ENCODE results near the gene FAM78B.

Gene FAM78B, protein sequence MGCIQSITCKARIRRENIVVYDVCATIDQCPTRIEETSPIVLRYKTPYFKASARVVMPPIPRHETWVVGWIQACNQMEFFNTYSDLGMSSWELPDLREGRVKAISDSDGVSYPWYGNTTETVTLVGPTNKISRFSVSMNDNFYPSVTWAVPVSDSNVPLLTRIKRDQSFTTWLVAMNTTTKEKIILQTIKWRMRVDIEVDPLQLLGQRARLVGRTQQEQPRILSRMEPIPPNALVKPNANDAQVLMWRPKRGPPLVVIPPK

DNA sequence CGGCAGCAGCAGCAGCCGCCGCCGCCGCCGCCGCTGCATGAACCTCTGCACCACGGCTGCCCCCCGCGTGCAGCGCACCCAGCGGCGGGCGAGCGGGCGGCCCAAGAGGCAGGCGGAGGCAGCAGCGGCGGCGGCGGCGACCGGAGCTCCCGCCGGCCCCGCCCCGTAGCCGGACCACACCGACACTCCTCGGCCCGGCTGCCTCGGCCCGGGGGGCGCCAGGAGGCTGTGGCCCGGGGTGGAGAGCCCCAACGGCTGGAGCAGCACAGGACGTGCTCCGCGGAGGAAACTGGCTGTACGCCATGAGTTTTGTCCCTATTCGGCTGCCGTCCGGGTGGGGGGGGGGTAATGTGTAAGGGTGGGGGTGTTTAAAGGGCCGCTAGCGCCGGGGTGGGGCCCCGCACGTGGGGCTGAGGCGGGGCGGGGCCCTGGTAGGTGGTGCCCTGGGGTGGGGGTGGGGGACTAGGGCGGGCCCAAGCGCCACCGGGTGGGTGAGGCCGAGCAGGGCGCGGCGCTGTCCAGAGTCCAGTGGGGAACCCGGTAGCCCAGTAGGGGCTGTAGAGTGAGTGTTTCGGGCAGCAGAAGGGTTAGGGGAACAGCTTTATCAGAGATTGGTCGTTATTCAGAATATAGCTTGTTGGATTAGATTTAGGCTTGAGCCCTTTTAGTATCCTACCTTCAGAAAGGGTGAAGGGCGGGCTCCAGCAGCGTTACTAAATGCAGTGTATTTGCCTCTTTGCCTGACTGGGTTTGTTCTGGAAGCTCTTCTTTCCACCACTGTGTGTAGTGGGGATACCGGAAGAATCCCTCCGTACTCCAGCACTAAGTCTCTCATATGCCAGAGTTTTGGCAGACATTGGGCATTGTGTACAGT is at the start of gene FAM78B:
Gene FAM78B (minus strand): TSS at position 304 of the 874 bp plus-strand sequence. CDS start 753 bp downstream, outside the sequence.
- DNase-seq (ENCODE audit: low spot score) = peak; percentile 71

DNA sequence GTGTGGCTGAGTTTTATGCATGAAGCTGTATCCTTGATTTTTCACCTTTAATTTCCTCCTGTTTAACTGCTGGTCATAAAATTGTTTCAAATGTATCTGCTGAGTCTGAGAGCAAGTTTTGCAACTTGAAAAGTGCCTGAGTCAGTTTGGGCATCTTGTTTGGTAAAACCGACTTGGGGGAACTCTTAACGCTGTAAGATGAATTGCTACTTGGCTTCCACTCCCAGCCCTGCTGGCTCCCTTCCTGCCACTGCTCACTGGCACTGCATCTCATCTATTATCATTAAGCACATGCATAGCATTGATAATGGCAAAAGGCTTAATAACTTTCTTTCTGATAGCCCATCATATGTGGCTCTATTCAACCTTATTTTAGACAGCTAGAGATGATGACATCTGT is 35.7 kb upstream of the FAM78B start:
- DNase-seq (ENCODE audit: low spot score) = no peak

DNA sequence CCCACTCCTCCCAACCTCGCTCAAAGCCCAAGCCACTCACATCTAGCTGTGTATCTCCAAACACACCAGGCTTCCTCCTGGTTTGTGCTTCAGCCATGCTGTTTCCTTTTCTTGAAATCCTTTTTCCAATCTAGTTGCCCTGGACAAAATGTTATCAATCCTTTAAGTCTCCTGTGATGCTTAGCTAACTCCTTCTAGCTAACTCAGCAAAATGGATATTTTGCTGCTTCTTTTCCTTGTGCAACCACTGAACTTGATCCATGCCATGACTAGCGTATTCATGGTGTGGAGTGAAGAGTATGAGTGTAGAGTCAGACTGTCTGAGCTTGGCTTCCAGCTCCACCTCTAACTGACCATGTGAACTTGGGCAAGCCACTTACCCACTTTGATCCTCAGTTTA is 33.9 kb upstream of the FAM78B start:
- no peak for DNase-seq (ENCODE audit: low spot score)

DNA sequence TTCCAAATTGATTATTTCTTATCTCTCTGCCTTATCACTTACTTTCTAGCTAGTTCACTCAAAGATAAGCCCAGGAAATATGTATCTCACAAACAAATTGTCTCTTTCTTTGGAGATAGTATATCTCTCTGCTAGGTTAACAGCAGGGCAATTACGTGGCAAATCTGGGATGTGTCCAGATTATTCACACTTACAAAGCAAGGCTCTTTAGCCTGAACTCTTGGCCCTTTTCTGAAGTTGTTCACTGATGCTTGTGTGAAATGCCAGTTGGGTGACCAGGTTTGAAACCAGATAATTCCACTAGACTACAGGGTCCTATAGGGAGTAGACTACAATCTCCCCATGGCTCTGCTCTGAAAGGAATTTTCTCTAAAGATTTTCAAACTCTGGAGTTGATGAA is 30.8 kb upstream of the FAM78B start:
- DNase-seq (ENCODE audit: low spot score) = no peak

DNA sequence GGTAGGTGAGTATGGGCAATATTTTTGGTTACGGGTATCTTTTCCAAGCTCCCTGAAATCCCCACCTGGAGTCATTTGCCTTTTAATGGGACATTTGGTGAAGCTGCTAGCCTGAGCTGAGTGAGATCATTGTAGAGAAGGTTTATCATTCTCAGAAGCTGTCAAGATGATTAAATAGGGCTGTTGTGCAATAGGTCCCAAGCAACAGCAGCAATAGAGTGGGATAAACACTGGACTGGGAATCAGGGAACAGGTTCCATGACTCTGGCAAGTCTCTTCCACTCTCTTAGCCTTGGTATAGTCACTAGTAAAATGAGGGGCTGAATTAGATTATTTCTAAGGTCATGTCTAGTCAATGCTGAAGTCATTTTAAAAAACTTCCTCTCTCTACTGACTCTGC is 30.3 kb upstream of the FAM78B start:
- DNase-seq (ENCODE audit: low spot score) = no peak

DNA sequence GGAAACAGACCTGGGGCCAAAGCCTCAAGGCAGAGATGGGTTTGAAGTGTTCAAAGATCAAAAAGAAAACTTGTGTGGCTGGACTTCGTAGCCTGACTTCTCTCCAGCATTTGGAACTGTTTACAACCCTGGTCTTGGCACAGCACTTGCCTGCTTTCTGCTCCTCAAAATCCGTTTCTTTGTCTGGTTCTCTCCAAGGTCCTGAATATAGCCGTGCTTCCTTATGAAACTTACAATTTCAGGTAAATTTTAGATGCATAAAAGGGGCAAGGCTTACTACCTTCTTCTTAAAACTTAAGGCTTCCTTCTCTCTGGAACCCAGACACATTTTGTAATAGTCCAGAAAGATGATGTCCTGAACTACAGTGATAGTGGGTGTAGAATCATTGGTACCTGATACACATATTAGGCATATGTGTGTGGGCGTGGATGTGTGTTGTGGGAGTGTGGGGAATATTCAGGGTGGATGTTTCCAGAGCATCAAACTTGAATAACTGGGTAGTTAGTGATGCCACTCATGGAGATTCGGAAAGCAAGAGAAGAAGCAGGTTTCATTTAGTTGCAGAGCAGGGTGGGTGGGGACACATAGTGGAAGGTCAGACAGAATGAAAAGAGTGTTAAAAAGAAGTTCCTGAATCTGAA is 26.4 kb upstream of the FAM78B start:
- DNase-seq (ENCODE audit: low spot score) = no peak

DNA sequence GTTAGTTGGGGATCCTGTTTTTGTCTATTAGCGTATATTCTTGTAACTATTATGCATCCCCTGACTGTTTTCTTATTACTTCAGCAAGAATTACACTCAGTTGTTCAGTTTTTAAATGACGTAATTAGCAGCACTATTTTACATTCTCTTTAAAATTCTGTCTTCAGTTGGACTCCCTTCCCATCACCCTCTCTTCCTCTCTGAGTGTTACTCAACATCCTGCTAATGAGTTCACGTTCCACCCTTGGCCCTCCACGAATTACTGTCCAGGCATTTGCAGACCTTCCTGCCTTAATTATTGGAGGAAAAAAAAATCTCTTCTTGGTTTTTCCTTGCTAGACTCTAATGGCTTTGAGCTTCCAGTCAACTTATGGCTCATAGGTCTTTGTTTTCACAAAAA is 23.6 kb upstream of the FAM78B start:
- no peak for DNase-seq (ENCODE audit: low spot score)

DNA sequence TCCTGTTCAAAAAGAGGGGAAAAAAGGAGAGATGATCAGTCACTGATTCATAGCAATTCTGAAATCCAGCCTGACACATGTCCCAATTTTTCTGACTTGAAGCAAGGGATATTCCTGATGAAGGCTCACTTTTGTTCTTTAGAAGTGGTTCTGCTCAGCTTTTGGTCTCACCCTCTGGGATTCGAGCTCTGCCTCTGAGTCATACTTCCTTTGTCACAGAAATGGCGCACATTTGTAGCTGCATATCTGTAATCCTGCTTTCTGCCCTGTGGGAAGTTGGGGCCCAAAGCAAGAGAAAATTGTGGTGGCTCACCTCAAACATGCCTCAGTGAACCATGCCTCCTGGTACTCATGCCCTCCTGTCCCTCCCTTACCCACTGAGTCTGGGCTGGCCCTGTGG is 22.3 kb upstream of the FAM78B start:
- no peak for DNase-seq (ENCODE audit: low spot score)

DNA sequence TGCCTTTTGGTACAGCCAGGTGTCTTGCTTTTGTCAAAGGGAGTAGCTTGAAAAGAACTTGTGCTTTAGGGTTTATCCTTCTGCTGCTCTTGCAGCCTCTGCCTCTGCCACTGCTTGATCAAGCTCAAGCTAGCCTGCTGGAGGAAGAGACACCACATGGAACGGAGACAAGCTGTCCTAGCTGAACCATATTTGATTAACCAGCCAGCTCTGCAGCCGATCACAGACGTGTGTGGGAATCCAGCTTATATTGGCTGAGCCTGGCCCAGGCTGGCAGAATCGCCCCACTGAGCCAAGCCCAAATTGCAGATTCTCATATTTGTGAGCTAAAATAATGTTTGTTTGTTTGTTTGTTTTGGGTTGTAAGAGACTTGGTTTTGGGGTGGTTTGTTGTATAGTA is 18.7 kb upstream of the FAM78B start:
- no peak for DNase-seq (ENCODE audit: low spot score)

DNA sequence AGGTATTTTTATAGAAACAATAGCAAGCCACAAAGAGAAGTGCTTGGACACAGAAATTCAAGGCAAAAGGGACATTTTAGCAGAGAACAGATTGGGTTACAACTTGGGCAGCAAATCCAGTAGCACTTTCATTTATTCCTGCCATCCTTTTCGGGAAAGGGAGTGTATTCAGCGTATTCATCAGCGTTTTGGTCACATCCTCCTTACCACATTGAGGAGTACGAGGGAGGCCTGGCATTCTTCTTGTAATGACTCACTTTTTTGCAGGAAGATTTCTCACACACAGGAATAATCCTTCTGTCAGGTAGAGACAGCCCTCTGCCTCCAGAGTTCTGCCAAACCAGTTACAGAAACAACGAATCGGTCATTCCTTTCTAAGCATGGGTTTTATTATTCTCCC is 18.1 kb upstream of the FAM78B start:
- no peak for DNase-seq (ENCODE audit: low spot score)

DNA sequence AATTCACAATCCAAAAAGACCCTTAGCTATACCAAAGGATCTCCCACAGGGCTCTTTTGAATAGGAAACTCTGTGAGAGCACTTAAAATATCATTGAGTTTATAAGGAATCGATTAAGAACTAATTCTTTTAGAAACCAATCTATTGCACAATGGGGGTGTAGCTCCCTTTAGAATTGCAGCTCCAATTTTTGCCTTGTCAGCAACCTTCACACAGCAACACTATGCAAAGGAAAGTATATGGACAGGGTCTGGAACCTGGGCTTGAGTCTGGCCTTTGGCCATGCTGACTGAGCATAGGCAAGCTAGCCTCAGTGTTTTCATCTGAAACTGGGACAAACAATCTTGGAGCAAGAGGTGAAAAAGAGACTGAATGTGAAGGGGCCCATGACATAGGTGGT is 17.2 kb upstream of the FAM78B start:
- no peak for DNase-seq (ENCODE audit: low spot score)

DNA sequence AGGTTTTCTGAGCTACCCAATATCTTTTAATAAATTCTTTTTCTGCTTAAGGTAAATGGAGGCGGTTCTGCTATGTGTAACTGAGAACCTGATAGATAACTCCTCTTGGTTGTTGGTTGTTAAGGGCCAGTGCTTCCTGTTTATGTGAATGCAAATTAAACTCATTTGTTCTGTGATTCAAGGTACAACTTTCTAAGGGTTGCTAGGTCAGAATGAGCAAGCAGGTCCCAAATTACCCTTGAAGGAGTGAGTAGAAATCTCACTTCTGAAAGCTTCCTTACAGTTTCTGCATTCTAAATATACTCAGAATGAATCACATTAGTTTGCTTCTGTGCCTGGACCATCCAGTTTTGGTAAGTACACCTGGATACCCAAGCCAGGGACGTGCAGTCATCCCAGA is 15.5 kb upstream of the FAM78B start:
- no peak for DNase-seq (ENCODE audit: low spot score)

DNA sequence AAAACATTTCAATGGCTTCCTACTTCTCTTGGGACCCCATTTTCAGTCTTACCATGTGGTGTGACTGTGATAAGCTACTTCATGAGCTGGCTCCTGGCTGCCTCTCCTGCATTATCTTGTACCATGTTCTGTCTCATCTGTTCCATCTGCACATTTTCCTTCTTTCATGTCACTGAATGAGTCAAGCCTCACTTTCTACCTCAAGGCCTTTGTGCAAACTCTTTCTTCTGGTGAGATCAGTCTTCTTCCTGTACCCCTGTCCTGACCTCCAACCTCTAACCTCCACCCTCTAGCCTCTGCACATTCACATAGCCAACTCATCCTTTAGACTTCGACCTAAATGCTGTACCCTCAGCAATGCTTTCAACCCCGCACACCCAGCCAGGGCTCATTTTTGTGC is 9.6 kb upstream of the FAM78B start:
- DNase-seq (ENCODE audit: low spot score) = no peak

DNA sequence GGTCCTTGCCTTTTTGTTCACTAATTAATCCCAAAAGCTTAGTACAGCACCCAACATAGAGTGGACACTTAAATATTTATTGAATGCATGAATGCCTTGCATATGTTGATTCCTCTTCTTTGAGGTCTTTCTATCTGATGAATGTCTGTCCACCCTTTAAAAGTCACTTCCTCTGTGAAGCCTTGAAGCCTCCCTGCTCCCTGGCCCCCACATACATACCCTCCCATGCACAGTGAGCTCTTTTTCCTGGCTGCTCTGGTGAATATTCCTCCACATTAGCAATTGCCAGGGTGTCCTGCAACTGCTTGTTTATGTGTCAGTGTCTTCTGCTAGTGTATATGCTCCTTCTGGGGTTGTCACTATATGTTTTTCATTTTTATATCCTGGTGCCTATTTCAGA is 8.2 kb upstream of the FAM78B start:
- DNase-seq (ENCODE audit: low spot score) = no peak

DNA sequence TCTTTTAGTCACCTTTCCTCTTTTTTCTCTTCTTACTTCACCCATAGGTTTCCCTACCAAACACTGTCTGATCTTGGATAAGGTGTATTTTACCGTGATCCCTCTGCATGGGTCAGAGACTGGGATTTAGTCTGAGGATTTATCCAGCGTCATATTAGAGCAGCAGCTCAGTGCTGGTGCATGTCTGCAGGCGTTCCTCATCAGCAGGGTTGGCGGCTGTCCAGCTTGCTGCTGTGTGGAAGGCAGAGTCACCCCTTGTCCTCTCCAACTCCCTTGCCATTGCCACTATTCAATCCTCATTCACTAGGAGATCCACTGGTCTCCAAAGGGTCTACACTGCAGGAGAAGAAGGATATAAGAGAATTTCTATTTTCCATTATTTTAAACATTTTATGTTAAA is 7.3 kb upstream of the FAM78B start:
- DNase-seq (ENCODE audit: low spot score) = no peak

DNA sequence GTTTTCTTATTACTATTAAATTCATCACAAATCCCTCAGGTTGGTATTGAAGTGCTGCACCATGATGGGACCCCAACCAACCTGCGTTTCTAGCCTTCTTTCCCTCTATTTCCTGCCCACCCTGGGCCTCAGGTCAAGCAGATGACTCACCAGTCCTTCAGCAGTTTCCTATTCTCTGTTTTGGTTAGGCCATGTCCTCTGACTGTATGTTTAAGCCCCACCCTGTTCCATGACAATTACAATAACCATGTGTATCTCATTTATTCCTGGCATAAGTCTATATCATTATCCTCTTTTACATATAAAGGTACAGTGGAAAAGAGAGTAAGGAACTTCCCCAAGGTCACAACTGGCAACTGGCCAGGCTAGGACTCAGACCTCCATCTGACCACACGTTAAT is 5.3 kb upstream of the FAM78B start:
- no peak for DNase-seq (ENCODE audit: low spot score)

DNA sequence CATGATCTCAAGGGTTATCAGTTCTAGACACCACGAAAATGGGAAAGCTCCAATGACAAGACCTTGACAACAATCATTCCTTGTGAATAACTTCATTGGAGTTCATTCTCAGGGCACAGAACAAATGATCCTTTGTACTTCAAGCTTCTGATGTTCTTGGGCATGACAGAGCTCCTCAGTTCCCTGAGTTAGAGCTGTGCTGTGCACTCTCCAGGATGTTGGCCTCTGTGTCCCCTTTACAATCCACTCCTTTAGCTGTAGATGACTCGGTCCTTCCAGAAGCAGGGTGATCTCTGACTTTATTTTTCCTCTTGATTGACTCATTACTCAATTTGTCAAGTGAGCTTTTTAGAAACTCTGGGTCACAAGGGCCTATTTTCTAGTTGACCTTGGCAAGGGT is 3.9 kb upstream of the FAM78B start:
- no peak for DNase-seq (ENCODE audit: low spot score)

DNA sequence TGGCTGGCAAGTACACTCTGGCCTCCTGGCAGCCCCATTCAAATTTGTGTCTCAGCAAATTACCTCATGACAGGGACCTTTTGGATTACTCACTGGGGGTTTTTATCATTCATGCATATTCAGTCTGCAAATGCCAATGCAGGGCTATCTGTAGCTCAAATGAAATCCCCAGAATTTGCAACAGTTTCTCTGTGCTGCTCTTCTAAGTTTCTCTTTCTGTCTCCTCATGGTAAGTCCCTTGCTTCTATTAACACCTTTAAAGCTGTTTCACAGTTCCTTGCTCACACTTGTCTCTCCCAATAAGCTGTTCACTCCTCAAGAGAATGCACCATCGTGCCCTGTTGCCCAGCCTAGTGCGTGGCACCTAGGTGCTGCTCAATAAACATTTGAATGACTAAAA is 3.3 kb upstream of the FAM78B start:
- DNase-seq (ENCODE audit: low spot score) = no peak

DNA sequence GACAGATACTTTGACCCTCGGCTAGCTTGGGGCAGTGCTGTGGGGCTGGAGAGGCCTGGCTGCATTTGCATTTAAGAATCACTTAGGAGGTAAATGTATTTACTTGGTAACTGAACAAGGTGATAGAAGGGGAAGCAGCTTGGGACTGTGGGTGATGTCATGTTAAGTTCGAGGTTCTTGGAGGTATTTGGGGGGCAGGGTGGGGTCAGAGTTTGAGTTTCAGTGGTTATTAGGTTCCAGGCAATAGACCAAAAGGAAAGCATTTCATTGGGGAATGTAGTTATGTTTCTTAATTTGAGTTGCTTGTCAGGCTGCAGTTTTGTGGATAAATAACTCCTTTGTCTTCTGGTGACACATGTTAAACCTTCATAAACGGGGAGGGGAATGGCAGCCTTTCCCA is 2.4 kb upstream of the FAM78B start:
- no peak for DNase-seq (ENCODE audit: low spot score)

DNA sequence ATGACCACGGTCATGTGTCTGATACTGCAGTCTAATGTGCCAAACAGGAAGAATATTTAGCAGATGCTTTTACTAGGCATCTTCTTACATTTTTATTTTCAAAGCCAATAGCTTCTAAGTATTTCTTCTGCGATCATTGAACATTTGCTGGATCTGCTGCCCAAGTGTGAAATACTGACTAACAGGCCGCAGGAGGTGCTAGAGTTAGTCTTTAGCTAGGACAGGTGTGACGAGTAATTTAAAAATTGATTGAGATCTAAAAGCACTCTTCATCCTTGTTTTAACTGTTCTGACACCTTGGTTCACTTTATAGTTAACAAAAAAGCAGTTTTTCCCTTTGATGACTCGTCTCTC is 748 bp upstream of the FAM78B start:
- no peak for DNase-seq (ENCODE audit: low spot score)

DNA sequence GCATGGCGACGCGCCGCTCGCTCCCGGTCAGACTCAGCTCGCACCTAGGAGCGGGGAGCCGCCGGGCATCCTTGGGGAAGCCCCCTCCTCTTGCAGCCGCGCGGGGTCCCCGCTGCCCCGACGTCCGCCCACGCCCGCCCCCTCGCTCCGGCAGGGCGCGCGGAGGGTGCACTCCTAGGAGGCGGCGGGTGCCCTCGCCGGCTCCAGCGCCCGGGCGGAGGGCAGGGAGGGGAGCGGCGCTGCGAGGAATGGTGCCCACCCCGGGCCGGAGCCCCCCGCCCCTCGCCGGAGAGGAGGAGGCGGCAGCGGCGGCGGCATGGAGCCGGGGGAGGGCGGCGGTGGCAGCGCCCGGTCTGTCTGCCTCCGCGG is 488 bp downstream of the FAM78B start:
- no peak for DNase-seq (ENCODE audit: low spot score)

DNA sequence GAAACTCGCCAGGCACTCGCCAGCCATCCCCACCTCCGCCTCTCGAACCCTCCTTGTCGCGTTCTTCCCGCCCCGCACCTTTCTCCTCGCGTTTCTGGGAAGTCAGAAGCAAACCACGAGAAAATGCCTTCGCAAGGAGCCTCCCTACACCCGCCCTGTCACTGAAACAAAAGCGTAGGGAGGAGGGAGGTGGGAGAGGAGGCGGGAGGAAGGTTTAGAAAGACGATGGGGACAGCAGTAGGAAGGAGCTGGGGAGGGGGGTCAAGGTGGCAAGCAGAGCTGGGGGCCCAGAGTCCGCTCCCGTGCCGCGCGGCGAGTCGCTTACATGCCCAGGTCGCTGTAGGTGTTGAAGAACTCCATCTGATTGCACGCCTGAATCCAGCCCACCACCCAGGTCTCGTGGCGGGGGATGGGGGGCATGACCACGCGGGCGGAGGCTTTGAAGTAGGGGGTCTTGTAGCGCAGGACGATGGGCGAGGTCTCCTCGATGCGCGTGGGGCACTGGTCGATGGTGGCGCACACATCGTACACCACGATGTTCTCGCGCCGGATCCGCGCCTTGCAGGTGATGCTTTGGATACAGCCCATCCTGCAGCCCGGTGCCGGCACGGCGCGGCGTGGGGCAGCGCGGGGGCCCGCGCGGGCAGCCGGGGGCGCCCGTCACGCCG is 1.0 kb downstream of the FAM78B start:
- DNase-seq (ENCODE audit: low spot score) = peak; percentile 41
